Peyer's patch (tissue), 4 donors: ENCODE measurements around the gene SMOC1.

Experiments
- POLR2A ChIP-seq, 2 donors: fragments of 450-650 bp; IDR thresholded peaks; one replicate each; pipeline ENCODE4 v1.5.1; 2017; ENCODE audit warnings: antibody characterized with exemption in 2 of 2, mild to moderate bottlenecking in 2 of 2, moderate library complexity in 2 of 2
- TF ChIP-seq, protein P1 (sequence below), 6 experiments: fragments of 450-650 bp in 4 of 6; fragments of 200-600 bp in 2 of 6; sonication (generic) in 1 of 6; IDR thresholded peaks; one replicate each; pipeline ENCODE4 v1.5.1; 2017 to 2019; ENCODE audit warnings: antibody characterized with exemption in 6 of 6, mild to moderate bottlenecking in 3 of 6, moderate library complexity in 1 of 6

DNA sequence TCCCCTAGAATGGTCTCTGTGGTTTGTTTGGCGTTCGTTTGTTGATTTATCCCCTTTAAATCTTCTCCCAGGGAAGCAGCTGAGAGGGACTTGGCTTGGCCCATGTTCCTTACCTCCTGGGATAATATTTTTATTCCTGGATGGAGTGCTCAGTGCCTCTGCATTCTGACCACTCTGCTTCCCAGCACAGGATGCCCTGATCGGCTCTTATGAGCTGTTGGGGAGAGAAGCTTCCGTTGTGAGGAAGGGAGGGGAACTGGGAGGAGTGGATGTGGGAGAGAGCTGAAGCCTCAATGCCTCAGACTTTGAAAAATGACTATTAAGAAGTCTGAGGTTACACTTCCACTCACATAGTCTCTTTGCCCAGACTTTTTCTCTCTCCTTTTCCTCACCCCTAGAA is 114.8 kb downstream of the SMOC1 start:
- TF ChIP-seq, protein P1, sequence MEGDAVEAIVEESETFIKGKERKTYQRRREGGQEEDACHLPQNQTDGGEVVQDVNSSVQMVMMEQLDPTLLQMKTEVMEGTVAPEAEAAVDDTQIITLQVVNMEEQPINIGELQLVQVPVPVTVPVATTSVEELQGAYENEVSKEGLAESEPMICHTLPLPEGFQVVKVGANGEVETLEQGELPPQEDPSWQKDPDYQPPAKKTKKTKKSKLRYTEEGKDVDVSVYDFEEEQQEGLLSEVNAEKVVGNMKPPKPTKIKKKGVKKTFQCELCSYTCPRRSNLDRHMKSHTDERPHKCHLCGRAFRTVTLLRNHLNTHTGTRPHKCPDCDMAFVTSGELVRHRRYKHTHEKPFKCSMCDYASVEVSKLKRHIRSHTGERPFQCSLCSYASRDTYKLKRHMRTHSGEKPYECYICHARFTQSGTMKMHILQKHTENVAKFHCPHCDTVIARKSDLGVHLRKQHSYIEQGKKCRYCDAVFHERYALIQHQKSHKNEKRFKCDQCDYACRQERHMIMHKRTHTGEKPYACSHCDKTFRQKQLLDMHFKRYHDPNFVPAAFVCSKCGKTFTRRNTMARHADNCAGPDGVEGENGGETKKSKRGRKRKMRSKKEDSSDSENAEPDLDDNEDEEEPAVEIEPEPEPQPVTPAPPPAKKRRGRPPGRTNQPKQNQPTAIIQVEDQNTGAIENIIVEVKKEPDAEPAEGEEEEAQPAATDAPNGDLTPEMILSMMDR (IDR thresholded peaks at IDR 0.05) = no peak
- no peak for TF ChIP-seq POLR2A (IDR thresholded peaks at IDR 0.05)
